PFSK-1 (cell line): ENCODE results near the gene LY9.

ENCODE experiments used
- FOXP2 ChIP-seq: optimal IDR thresholded peaks from 2 replicates; pipeline ENCODE3; 2011; ENCODE audit warnings: borderline replicate concordance, control low read depth, inconsistent platforms; ENCODE audit not compliant: insufficient read depth; ENCODE audit errors: extremely low read length, extremely low read depth
- POLR2AphosphoS5 ChIP-seq: IDR thresholded peaks from 2 replicates; pipeline ENCODE4 v1.6.1; 2012; ENCODE audit warnings: low read depth, mild to moderate bottlenecking, control low read depth, low read length, moderate library complexity
- REST ChIP-seq, 2 experiments: IDR thresholded peaks; 2 replicates each; pipeline versions ENCODE4 v1.6.1 to v1.8.0; 2011 to 2012; ENCODE audit warnings: low read depth in 2 of 2, low read length in 2 of 2, control low read depth in 1 of 2, inconsistent platforms in 1 of 2, mild to moderate bottlenecking in 1 of 2, moderate library complexity in 1 of 2; ENCODE audit not compliant: insufficient read depth in 1 of 2
- SIN3A ChIP-seq: IDR thresholded peaks from 2 replicates; pipeline ENCODE4 v1.6.1; 2012; ENCODE audit warnings: mild to moderate bottlenecking, low read length, moderate library complexity, borderline replicate concordance; ENCODE audit not compliant: insufficient read depth
- TAF1 ChIP-seq: IDR thresholded peaks from 2 replicates; pipeline ENCODE4 v1.6.1; 2012; ENCODE audit warnings: low read length, control low read depth, borderline replicate concordance; ENCODE audit not compliant: insufficient read depth

DNA sequence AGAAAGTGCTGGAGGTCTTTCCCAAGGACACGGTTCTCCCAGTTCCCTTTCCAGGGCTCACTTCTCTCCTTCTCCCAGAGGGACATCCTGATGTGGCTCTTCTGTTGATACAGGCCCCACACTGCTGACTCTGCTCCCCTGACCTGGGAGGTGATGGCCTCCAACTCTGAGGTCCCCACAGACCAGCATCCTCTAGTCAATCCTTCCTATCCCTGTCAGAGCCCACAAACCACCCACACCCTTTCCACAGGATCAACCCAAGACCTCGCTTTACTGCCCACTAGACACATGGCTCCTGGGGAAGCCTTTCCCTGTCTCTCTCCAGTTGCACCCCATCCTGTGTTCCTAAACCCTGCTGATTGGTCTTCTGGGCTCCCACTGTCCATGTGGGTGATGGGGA lies 45.4 kb upstream of the LY9 start:
- TF ChIP-seq SIN3A (no peak), POLR2AphosphoS5 (no peak), REST (IDR thresholded peaks at IDR 0.05; ENCODE audit: insufficient read depth in 1 of 2, low read depth in 2 of 2, low read length in 2 of 2) (no peak), TAF1 (no peak), FOXP2 (no peak)
